H1 (cell line): ENCODE data around the gene ALDH3A1. TPM values are rescaled to one million over a fixed set of nuclear protein-coding genes. Genes with fewer than 3 reads are reported as not detected.

Source experiments
- BACH1 ChIP-seq: IDR thresholded peaks from 2 replicates; pipeline ENCODE4 v1.6.1; 2012; ENCODE audit warnings: low read length, improper control_type of control experiment
- CHD7 ChIP-seq: fragments of 300-600 bp; sonication (generic); IDR thresholded peaks from 2 replicates; pipeline ENCODE4 v1.7.1; 2012; ENCODE audit warnings: low read length, moderate library complexity, mild to moderate bottlenecking, inconsistent platforms; ENCODE audit not compliant: insufficient replicate concordance
- JUN ChIP-seq: IDR thresholded peaks from 2 replicates; pipeline ENCODE4 v1.6.1; 2011; ENCODE audit warnings: low read depth, mild to moderate bottlenecking, improper control_type of control experiment, low read length
- MAX ChIP-seq: IDR thresholded peaks from 2 replicates; pipeline ENCODE4 v1.6.1; 2012; ENCODE audit warnings: inconsistent platforms
- NANOG ChIP-seq: IDR thresholded peaks from 2 replicates; pipeline ENCODE4 v1.6.1; 2011; ENCODE audit warnings: low read length, low read depth, mild to moderate bottlenecking, inconsistent platforms; ENCODE audit not compliant: insufficient read depth, poor library complexity, severe bottlenecking
- POU5F1 ChIP-seq: IDR thresholded peaks from 2 replicates; pipeline ENCODE4 v1.6.1; 2011; ENCODE audit warnings: low read depth, mild to moderate bottlenecking, low read length, moderate library complexity
- SIX5 ChIP-seq: IDR thresholded peaks from 2 replicates; pipeline ENCODE4 v1.6.1; 2011; ENCODE audit warnings: mild to moderate bottlenecking, low read depth, low read length
- USF2 ChIP-seq: IDR thresholded peaks from 2 replicates; pipeline ENCODE4 v1.6.1; 2011; ENCODE audit warnings: low read length, improper control_type of control experiment
- polyA plus RNA-seq, 7 experiments: library from polyadenylated mRNA; depleted of rRNA in 3 of 7; stranded (reverse) in 5 of 7; unstranded in 2 of 7; fragments of >200 nt in 5 of 7; fragments of 200-250 nt in 2 of 7; gene quantifications; 1 replicate in 5 of 7; 2 replicates in 1 of 7; 4 replicates in 1 of 7; pipeline versions ENCODE4 v1.2.1 to v1.2.3, GENCODE V29; 2011 to 2013; ENCODE audit warnings: missing spikeins in 2 of 7, mixed read lengths in 2 of 7
- total RNA-seq: library from RNA; stranded (reverse); fragmentation: NEBNext Ultra II Directional; extraction: Animal tissue kit (Norgen Biotek cat#: 25700); gene quantifications from 2 replicates; pipeline ENCODE4 v1.2.1, GENCODE V29; 2021

Gene ALDH3A1
- total and polyA plus RNA-seq, 2 of the 8 experiments (the other 6 are each of a cell fraction or from before 2014, with no cell fraction given): 0.37 to 1.4 TPM

GRCh38 chr17:19705771-19706770 lies 42.0 kb downstream of the ALDH3A1 start (continued):
- no peak for TF ChIP-seq CHD7
- no peak for TF ChIP-seq NANOG
- TF ChIP-seq SIX5: no peak
- no peak for TF ChIP-seq POU5F1
- no peak for TF ChIP-seq JUN
- TF ChIP-seq USF2: no peak
- TF ChIP-seq BACH1: no peak
- TF ChIP-seq MAX: no peak
